Vagina (tissue), 2 donors: Measurements from ENCODE around the gene FAM50B.

Source experiments
- POLR2AphosphoS5 ChIP-seq, 2 donors: sonication (generic); formaldehyde crosslinking; IDR thresholded peaks; one replicate each; pipeline ENCODE4 v1.9.0; 2017; ENCODE audit warnings: antibody characterized with exemption in 2 of 2, mild to moderate bottlenecking in 2 of 2, low read depth in 1 of 2; ENCODE audit not compliant: insufficient read depth in 1 of 2
- TF ChIP-seq, protein P1 (sequence below), 3 experiments: fragments of 450-650 bp in 2 of 3; fragments of 200-600 bp in 1 of 3; sonication (generic) in 1 of 3; IDR thresholded peaks; one replicate each; pipeline ENCODE4 v1.5.1; 2017 to 2019; ENCODE audit warnings: antibody characterized with exemption in 3 of 3, mild to moderate bottlenecking in 2 of 3, moderate library complexity in 2 of 3

DNA sequence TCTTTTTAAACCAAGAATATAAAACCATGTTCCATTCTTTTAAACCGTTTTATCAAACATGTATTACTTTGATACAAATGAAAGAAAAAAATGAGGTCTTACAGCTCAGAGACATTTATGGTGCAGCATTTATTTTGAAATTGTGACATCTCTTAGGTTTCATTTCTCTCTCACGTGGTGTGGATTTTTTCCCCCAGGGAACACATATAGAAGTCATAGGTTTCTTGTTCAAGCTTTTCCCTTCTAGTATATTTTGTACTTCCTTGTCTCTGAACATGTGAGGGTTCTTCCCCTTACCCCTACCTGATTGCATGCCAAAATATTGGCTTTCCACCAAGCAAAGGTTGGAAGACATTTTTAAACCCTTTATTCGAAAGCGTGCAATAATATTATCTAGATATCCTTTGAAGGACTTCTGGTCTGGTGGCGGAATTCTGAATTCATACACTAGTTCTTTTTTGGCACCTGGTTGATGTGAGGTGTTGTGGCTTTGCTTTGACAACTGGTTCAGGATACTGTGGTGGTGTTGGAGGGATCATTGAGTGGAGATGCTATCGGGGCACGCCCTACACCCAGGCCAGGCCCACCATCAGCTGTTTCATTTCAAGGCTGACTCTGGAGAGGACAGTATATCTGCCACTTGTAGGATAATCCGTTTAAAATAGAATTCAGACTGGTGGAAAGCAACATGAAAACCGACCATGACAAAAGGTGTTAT lies 5.6 kb upstream of the FAM50B start:
- TF ChIP-seq POLR2AphosphoS5 (IDR thresholded peaks at IDR 0.05; ENCODE audit: insufficient read depth in 1 of 2, low read depth in 1 of 2), result no peak
- TF ChIP-seq, protein P1, sequence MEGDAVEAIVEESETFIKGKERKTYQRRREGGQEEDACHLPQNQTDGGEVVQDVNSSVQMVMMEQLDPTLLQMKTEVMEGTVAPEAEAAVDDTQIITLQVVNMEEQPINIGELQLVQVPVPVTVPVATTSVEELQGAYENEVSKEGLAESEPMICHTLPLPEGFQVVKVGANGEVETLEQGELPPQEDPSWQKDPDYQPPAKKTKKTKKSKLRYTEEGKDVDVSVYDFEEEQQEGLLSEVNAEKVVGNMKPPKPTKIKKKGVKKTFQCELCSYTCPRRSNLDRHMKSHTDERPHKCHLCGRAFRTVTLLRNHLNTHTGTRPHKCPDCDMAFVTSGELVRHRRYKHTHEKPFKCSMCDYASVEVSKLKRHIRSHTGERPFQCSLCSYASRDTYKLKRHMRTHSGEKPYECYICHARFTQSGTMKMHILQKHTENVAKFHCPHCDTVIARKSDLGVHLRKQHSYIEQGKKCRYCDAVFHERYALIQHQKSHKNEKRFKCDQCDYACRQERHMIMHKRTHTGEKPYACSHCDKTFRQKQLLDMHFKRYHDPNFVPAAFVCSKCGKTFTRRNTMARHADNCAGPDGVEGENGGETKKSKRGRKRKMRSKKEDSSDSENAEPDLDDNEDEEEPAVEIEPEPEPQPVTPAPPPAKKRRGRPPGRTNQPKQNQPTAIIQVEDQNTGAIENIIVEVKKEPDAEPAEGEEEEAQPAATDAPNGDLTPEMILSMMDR (IDR thresholded peaks at IDR 0.05), result no peak
